ENCODE data around the gene DZIP3. TPM values are rescaled to one million over a fixed set of nuclear protein-coding genes. Genes with fewer than 3 reads are reported as not detected.

Gene DZIP3
- total and polyA plus RNA-seq, 2 donors (not counting 1 experiment from before 2014, with no cell fraction given): 6.8 to 11.1 TPM

- no peak overlapping the region for H3K4me3 Mint-ChIP-seq
- H3K27ac Mint-ChIP-seq: no peak overlapping the region
- POLR2A ChIA-PET: no interaction called here
- H3K4me1 ChIP-seq (ENCODE audit: control insufficient read depth in 2 of 2, insufficient read depth in 2 of 2, low read length in 2 of 2): no peaks in the 10 kb centered on the region
- no peak for ATAC-seq (ENCODE audit: low read depth)
- no peaks in the 10 kb centered on the region for H3K79me2 ChIP-seq (ENCODE audit: control insufficient read depth, insufficient read depth, low read length)
- intact Hi-C loops (cut with micrococcal nuclease): no loop called here
- no peaks in the 10 kb centered on the region for H3K27me3 Mint-ChIP-seq
- H3K27ac ChIP-seq (ENCODE audit: low read length in 2 of 2): no peak overlapping the region
- H3K4me3 ChIP-seq (ENCODE audit: control extremely low read depth in 1 of 5, extremely low read depth in 1 of 5, insufficient read depth in 1 of 5, low read depth in 2 of 5, low read length in 4 of 5): no peak overlapping the region
- no CpG with 5 or more reads among the region's 2 CpGs for WGBS (ENCODE audit: insufficient coverage)
- no peak overlapping the region for H3K4me2 ChIP-seq (replicated peaks; ENCODE audit: low read depth, low read length, poor library complexity, severe bottlenecking)
- H3K27me3 ChIP-seq (replicated peaks in 1 of 4; ENCODE audit: control extremely low read depth in 1 of 4, control insufficient read depth in 3 of 4, insufficient read depth in 4 of 4, low read length in 3 of 4): no peaks in the 10 kb centered on the region
- no peaks in the 10 kb centered on the region for H4K20me1 ChIP-seq (ENCODE audit: control insufficient read depth, insufficient read depth, low read length, poor library complexity, severe bottlenecking)
- H3K4me1 Mint-ChIP-seq: no peaks in the 10 kb centered on the region
- no peak overlapping the region for H3K9ac ChIP-seq (ENCODE audit: low read length)
- H3K36me3 ChIP-seq (replicated peaks in 1 of 2; ENCODE audit: control extremely low read depth in 1 of 2, control insufficient read depth in 1 of 2, extremely low read depth in 1 of 2, insufficient read depth in 2 of 2, low read length in 1 of 2): peaks cover 0 to 1% of the 10 kb centered on the region in 2 experiments
- CTCF ChIA-PET: interaction anchor here (1.1 kb wide), 1 partner anchor 73 kb away, joined by 3 read pairs; no protein-coding TSS in a partner anchor
- no peaks in the 10 kb centered on the region for H3K9me3 Mint-ChIP-seq (ENCODE audit: insufficient read depth)
- no peak overlapping the region for H2AFZ ChIP-seq (ENCODE audit: insufficient read depth, low read depth, low read length, poor library complexity, severe bottlenecking)
- no peak for DNase-seq
- no peak for TF ChIP-seq EZH2 (IDR thresholded peaks at IDR 0.05; ENCODE audit: borderline replicate concordance, insufficient read depth, low read depth, low read length, poor library complexity, severe bottlenecking)
- no peak for TF ChIP-seq CTCF (IDR thresholded peaks at IDR 0.05)
- H3K9me3 ChIP-seq (ENCODE audit: control extremely low read depth in 1 of 3, control insufficient read depth in 2 of 3, insufficient read depth in 1 of 3, low read length in 2 of 3): no peaks in the 10 kb centered on the region
These were observed 27.0 kb upstream of the DZIP3 start for GRCh38 chr3:108562565-108562964.

- Histone ChIP-seq H4K20me1 (ENCODE audit: control insufficient read depth, insufficient read depth, low read length, poor library complexity, severe bottlenecking) (no peaks in the 10 kb centered on the region), H3K36me3 (replicated peaks in 1 of 2; ENCODE audit: control extremely low read depth in 1 of 2, control insufficient read depth in 1 of 2, extremely low read depth in 1 of 2, insufficient read depth in 2 of 2, low read length in 1 of 2) (peaks cover 0 to 3% of the 10 kb centered on the region in 2 experiments), H3K9me3 (ENCODE audit: control extremely low read depth in 1 of 3, control insufficient read depth in 2 of 3, insufficient read depth in 1 of 3, low read length in 2 of 3) (no peaks in the 10 kb centered on the region), H3K4me1 (ENCODE audit: control insufficient read depth in 2 of 2, insufficient read depth in 2 of 2, low read length in 2 of 2) (no peaks in the 10 kb centered on the region), H3K9ac (ENCODE audit: low read length) (no peak overlapping the region), H3K27me3 (replicated peaks in 1 of 4; ENCODE audit: control extremely low read depth in 1 of 4, control insufficient read depth in 3 of 4, insufficient read depth in 4 of 4, low read length in 3 of 4) (no peaks in the 10 kb centered on the region), H3K4me3 (ENCODE audit: control extremely low read depth in 1 of 5, extremely low read depth in 1 of 5, insufficient read depth in 1 of 5, low read depth in 2 of 5, low read length in 4 of 5) (no peak overlapping the region), H2AFZ (ENCODE audit: insufficient read depth, low read depth, low read length, poor library complexity, severe bottlenecking) (no peak overlapping the region), H3K79me2 (ENCODE audit: control insufficient read depth, insufficient read depth, low read length) (no peaks in the 10 kb centered on the region), H3K4me2 (replicated peaks; ENCODE audit: low read depth, low read length, poor library complexity, severe bottlenecking) (no peak overlapping the region), H3K27ac (ENCODE audit: low read length in 2 of 2) (no peak overlapping the region)
- DNase-seq: no peak
- no peak for TF ChIP-seq EZH2 (IDR thresholded peaks at IDR 0.05; ENCODE audit: borderline replicate concordance, insufficient read depth, low read depth, low read length, poor library complexity, severe bottlenecking)
- no peak for TF ChIP-seq CTCF (IDR thresholded peaks at IDR 0.05)
- Mint-ChIP-seq H3K27ac (no peak overlapping the region), H3K4me3 (no peak overlapping the region), H3K9me3 (ENCODE audit: insufficient read depth) (no peaks in the 10 kb centered on the region), H3K4me1 (no peaks in the 10 kb centered on the region), H3K27me3 (no peaks in the 10 kb centered on the region)
- ATAC-seq (ENCODE audit: low read depth): no peak
- intact Hi-C loops (cut with micrococcal nuclease): no loop called here
- POLR2A ChIA-PET: no interaction called here
- CTCF ChIA-PET: interaction anchor here (1.2 kb wide), 1 partner anchor 86 kb away, joined by 3 read pairs; no protein-coding TSS in a partner anchor
These were observed 25.0 kb upstream of the DZIP3 start for GRCh38 chr3:108564564-108564963.
